WTC11 (cell line): ENCODE measurements around the gene SCO1. TPM values are rescaled to one million over a fixed set of nuclear protein-coding genes. Genes with fewer than 3 reads are reported as not detected.

Source experiments
- ATAC-seq: fragments of 200-7000 bp; cut with Tn5 transposase; 2 replicates; pipeline ENCODE4 v1.10.0; 2021; ENCODE audit warnings: mild to moderate bottlenecking, moderate library complexity
- CTCF ChIA-PET: fragments of 300-600 bp; sonication (Branson Sonifier 250); formaldehyde crosslinking; loops from one replicate; lab custom pipeline; 2021; ENCODE audit warnings: antibody characterized with exemption; lab: Charles Lee
- POLR2A ChIA-PET: fragments of 350-600 bp; sonication (Branson Sonifier 250); formaldehyde crosslinking; loops from one replicate; lab custom pipeline; 2021; ENCODE audit warnings: antibody characterized with exemption; lab: Charles Lee
- DNase-seq: peaks from one replicate; pipeline ENCODE4 v3.0.0; 2021; ENCODE audit warnings: low spot score
- H3K27ac Mint-ChIP-seq: 2 replicates; pipeline ENCODE4 v1.8.0; 2021; ENCODE audit warnings: mixed read lengths
- H3K27me3 Mint-ChIP-seq: 2 replicates; pipeline ENCODE4 v1.8.0; 2021; ENCODE audit warnings: low read depth, mild to moderate bottlenecking, moderate library complexity, mixed read lengths
- H3K36me3 Mint-ChIP-seq: 2 replicates; pipeline ENCODE4 v1.8.0; 2021; ENCODE audit warnings: mixed read lengths
- H3K4me1 Mint-ChIP-seq: 2 replicates; pipeline ENCODE4 v1.8.0; 2022; ENCODE audit warnings: mixed read lengths
- H3K4me3 Mint-ChIP-seq: 2 replicates; pipeline ENCODE4 v1.8.0; 2021; ENCODE audit warnings: mild to moderate bottlenecking, moderate library complexity, mixed read lengths
- H3K9me3 Mint-ChIP-seq: 2 replicates; pipeline ENCODE4 v1.8.0; 2021; ENCODE audit warnings: mixed read lengths
- CREB1 ChIP-seq: sonication (generic); formaldehyde crosslinking; IDR thresholded peaks from 2 replicates; pipeline ENCODE4 v1.8.0; 2023; ENCODE audit warnings: mild to moderate bottlenecking, missing genetic modification reagents
- EMX1 ChIP-seq: fragments of 250-450 bp; sonication (Bioruptor Pico); IDR thresholded peaks from 2 replicates; pipeline ENCODE4 v1.8.0; 2021; ENCODE audit warnings: mild to moderate bottlenecking
- ETV6 ChIP-seq: sonication (generic); formaldehyde crosslinking; IDR thresholded peaks from 2 replicates; pipeline ENCODE4 v1.8.1; 2022; ENCODE audit warnings: mild to moderate bottlenecking, missing genetic modification reagents
- MYBL2 ChIP-seq: sonication (generic); formaldehyde crosslinking; IDR thresholded peaks from 2 replicates; pipeline ENCODE4 v1.8.1; 2023; ENCODE audit warnings: mild to moderate bottlenecking, moderate library complexity, missing genetic modification reagents
- PREB ChIP-seq: sonication (generic); formaldehyde crosslinking; IDR thresholded peaks from 2 replicates; pipeline ENCODE4 v1.8.1; 2022; ENCODE audit warnings: mild to moderate bottlenecking, missing genetic modification reagents, moderate library complexity, borderline replicate concordance
- RELA ChIP-seq: sonication (generic); formaldehyde crosslinking; IDR thresholded peaks from 2 replicates; pipeline ENCODE4 v1.8.1; 2022; ENCODE audit warnings: missing genetic modification reagents, mild to moderate bottlenecking, borderline replicate concordance
- SMAD4 ChIP-seq: sonication (generic); formaldehyde crosslinking; IDR thresholded peaks from 2 replicates; pipeline ENCODE4 v1.8.0; 2022; ENCODE audit warnings: mild to moderate bottlenecking, missing genetic modification reagents
- ZNF263 ChIP-seq: sonication (generic); formaldehyde crosslinking; IDR thresholded peaks from 2 replicates; pipeline ENCODE4 v1.8.1; 2022; ENCODE audit warnings: low read depth, mild to moderate bottlenecking, moderate library complexity, missing genetic modification reagents
- ZNF423 ChIP-seq: fragments of 250-450 bp; sonication (Bioruptor Pico); IDR thresholded peaks from 2 replicates; pipeline ENCODE4 v2.1.2; 2022; ENCODE audit warnings: mild to moderate bottlenecking, moderate library complexity
- ZNF532 ChIP-seq: fragments of 250-450 bp; sonication (Bioruptor Pico); IDR thresholded peaks from 2 replicates; pipeline ENCODE4 v1.9.0; 2021; ENCODE audit warnings: mild to moderate bottlenecking, borderline replicate concordance
- total RNA-seq: library from RNA; stranded (reverse); gene quantifications from 3 replicates; pipeline ENCODE4 v1.2.3, GENCODE V29; 2021
- TF ChIP-seq, protein P1 (sequence below): fragments of 200-600 bp; IDR thresholded peaks from 2 replicates; pipeline ENCODE4 v1.8.0; 2022; ENCODE audit warnings: antibody characterized with exemption
- TF ChIP-seq, protein P2 (sequence below): sonication (generic); formaldehyde crosslinking; IDR thresholded peaks from 2 replicates; pipeline ENCODE4 v1.8.1; 2022; ENCODE audit warnings: low read depth, mild to moderate bottlenecking, moderate library complexity, missing genetic modification reagents, borderline replicate concordance

SCO1 gene
- total RNA-seq, 1 experiment from 2014 or later: 63.8 TPM

- ATAC-seq: peak; percentile 92
- Mint-ChIP-seq H3K27me3 (no peaks in the 10 kb centered on the region), H3K9me3 (peaks cover 1% of the 10 kb centered on the region; the same call in 1 of the 2 replicates), H3K27ac (no peak overlapping the region), H3K4me3 (no peak overlapping the region), H3K4me1 (peaks cover 21% of the 10 kb centered on the region), H3K36me3 (no peaks in the 10 kb centered on the region)
- ChIA-PET CTCF (interaction anchor here (0.6 to 3.8 kb wide), 26 partner anchors 11 to 907 kb away, joined by 3 to 99 read pairs (median 4); partner anchors contain the start of gene PIRT), POLR2A (interaction anchor here (0.6 kb wide), 1 partner anchor 37 kb away, joined by 3 read pairs; no protein-coding TSS in a partner anchor)
- TF ChIP-seq MYBL2 (CRISPR knock-in tag) (no peak), EMX1 (CRISPR knock-in tag) (no peak), ZNF423 (no peak)
- TF ChIP-seq, protein P1, sequence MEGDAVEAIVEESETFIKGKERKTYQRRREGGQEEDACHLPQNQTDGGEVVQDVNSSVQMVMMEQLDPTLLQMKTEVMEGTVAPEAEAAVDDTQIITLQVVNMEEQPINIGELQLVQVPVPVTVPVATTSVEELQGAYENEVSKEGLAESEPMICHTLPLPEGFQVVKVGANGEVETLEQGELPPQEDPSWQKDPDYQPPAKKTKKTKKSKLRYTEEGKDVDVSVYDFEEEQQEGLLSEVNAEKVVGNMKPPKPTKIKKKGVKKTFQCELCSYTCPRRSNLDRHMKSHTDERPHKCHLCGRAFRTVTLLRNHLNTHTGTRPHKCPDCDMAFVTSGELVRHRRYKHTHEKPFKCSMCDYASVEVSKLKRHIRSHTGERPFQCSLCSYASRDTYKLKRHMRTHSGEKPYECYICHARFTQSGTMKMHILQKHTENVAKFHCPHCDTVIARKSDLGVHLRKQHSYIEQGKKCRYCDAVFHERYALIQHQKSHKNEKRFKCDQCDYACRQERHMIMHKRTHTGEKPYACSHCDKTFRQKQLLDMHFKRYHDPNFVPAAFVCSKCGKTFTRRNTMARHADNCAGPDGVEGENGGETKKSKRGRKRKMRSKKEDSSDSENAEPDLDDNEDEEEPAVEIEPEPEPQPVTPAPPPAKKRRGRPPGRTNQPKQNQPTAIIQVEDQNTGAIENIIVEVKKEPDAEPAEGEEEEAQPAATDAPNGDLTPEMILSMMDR: peak; percentile 26; the same call in 1 of the 2 replicates
- peak; percentile 60 for DNase-seq
Observed at GRCh38 chr17:10737168-10737622, 39.9 kb upstream of the SCO1 start.

DNA sequence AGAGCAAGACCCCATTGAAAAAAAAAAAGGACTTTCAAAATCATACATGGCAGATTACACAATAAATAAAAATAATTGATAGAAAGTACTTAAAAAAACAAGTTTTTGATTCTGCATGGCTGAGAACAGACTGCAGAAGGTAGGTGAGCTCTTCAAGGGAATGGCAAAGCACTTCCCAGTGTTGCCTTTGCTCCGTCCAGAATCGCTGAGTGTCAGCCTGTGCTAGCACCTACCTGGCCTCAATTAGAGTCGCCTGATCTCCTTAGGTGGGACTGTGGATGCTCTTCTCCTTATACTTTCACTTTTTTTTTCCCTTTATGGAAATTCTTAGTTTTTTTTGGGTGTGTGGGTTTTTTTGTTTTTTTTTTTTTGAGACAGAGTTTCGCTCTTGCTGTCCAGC, 38.5 kb upstream of the SCO1 start:
- H3K9me3 Mint-ChIP-seq: peaks cover 3% of the 10 kb centered on the region; the same call in 1 of the 2 replicates

More for the DNA sequence above, 38.5 kb upstream of the SCO1 start:
- ChIA-PET CTCF (interaction anchor here (0.8 to 2.6 kb wide), 6 partner anchors 18 to 409 kb away, joined by 3 to 5 read pairs (median 3); no protein-coding TSS in a partner anchor), POLR2A (no interaction called here)
- 0 out of 2 replicates have a peak, but pooled peaks cover 3% of the 10 kb centered on the region for H3K36me3 Mint-ChIP-seq
- H3K4me1 Mint-ChIP-seq: peaks cover 30% of the 10 kb centered on the region
- H3K4me3 Mint-ChIP-seq: no peak overlapping the region
- H3K27ac Mint-ChIP-seq: no peak overlapping the region
- DNase-seq: no peak
- TF ChIP-seq SMAD4 (no peak), ZNF532 (CRISPR knock-in tag) (no peak), CREB1 (CRISPR knock-in tag) (no peak), ETV6 (CRISPR knock-in tag) (no peak), PREB (CRISPR knock-in tag) (no peak), ZNF263 (no peak), ZNF423 (no peak), RELA (no peak)
- TF ChIP-seq, protein P2, sequence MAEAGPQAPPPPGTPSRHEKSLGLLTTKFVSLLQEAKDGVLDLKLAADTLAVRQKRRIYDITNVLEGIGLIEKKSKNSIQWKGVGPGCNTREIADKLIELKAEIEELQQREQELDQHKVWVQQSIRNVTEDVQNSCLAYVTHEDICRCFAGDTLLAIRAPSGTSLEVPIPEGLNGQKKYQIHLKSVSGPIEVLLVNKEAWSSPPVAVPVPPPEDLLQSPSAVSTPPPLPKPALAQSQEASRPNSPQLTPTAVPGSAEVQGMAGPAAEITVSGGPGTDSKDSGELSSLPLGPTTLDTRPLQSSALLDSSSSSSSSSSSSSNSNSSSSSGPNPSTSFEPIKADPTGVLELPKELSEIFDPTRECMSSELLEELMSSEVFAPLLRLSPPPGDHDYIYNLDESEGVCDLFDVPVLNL (CRISPR knock-in tag): no peak
- TF ChIP-seq, all 79 proteins: peak for 0
- no peak for ATAC-seq
- no peaks in the 10 kb centered on the region for H3K27me3 Mint-ChIP-seq
